Muscle layer of duodenum (tissue), 2 donors: Measurements from ENCODE around the gene USP4.
"Not testable (repeated sequence)": the region's sequence is repeated elsewhere in the genome, so short reads cannot be mapped to it uniquely, and the experiment has no call there.

Source experiments
- H3K27ac ChIP-seq: one replicate; pipeline ENCODE4 v1.7.0; 2013; ENCODE audit warnings: mild to moderate bottlenecking, low read length
- H3K27me3 ChIP-seq: one replicate; pipeline ENCODE4 v1.7.0; 2013; ENCODE audit warnings: low read depth, mild to moderate bottlenecking, control low read depth, low read length
- H3K36me3 ChIP-seq, 2 donors: one replicate each; pipeline ENCODE4 v1.7.0; 2013; ENCODE audit warnings: low read length in 2 of 2, control low read depth in 1 of 2, mild to moderate bottlenecking in 1 of 2; ENCODE audit not compliant: insufficient read depth in 2 of 2, control insufficient read depth in 1 of 2
- H3K4me1 ChIP-seq, 2 donors: one replicate each; pipeline ENCODE4 v1.7.0; 2013; ENCODE audit warnings: low read length in 2 of 2, mild to moderate bottlenecking in 2 of 2, control low read depth in 1 of 2, moderate library complexity in 1 of 2; ENCODE audit not compliant: insufficient read depth in 2 of 2, control insufficient read depth in 1 of 2
- H3K4me3 ChIP-seq, 2 donors: one replicate each; pipeline ENCODE4 v1.7.0; 2013; ENCODE audit warnings: low read length in 2 of 2, low read depth in 1 of 2, mild to moderate bottlenecking in 1 of 2
- H3K9me3 ChIP-seq, 2 donors: one replicate each; pipeline ENCODE4 v1.7.0; 2013; ENCODE audit warnings: low read length in 2 of 2, control low read depth in 1 of 2, mild to moderate bottlenecking in 1 of 2; ENCODE audit not compliant: control insufficient read depth in 1 of 2
- donor health status: healthy.

The USP4 gene

GRCh38 chr3:49240091-49240490 lies 99.8 kb downstream of the USP4 start:
- H3K27me3 ChIP-seq, H3K9me3 ChIP-seq, H3K36me3 ChIP-seq, H3K27ac ChIP-seq, H3K4me3 ChIP-seq: not testable (repeated sequence)
- peaks cover 3 to 17% of the 10 kb centered on the region in 2 donors for H3K4me1 ChIP-seq

- H3K27ac ChIP-seq, result peak overlapping the region; percentile 57
- H3K4me3 ChIP-seq, result no peak overlapping the region
Observed at GRCh38 chr3:49238274-49239127, 101.4 kb downstream of the USP4 start.

GRCh38 chr3:49237344-49237743 lies 102.5 kb downstream of the USP4 start:
- Histone ChIP-seq H3K27ac (no peak overlapping the region), H3K9me3 (peaks cover 4 to 13% of the 10 kb centered on the region in 2 donors), H3K4me3 (no peak overlapping the region), H3K36me3 (no peaks in the 10 kb centered on the region), H3K27me3 (no peaks in the 10 kb centered on the region), H3K4me1 (peaks cover 3 to 17% of the 10 kb centered on the region in 2 donors)

More at GRCh38 chr3:49238274-49239127, 101.4 kb downstream of the USP4 start:
- no peaks in the 10 kb centered on the region for H3K27me3 ChIP-seq
- H3K9me3 ChIP-seq, result peaks cover 0 to 9% of the 10 kb centered on the region in 2 donors
- H3K4me1 ChIP-seq, result peaks cover 3 to 17% of the 10 kb centered on the region in 2 donors
- H3K36me3 ChIP-seq, result no peaks in the 10 kb centered on the region

- Histone ChIP-seq H3K36me3 (no peaks in the 10 kb centered on the region), H3K27me3 (no peaks in the 10 kb centered on the region), H3K4me3 (no peak overlapping the region), H3K4me1 (peaks cover 3 to 17% of the 10 kb centered on the region in 2 donors), H3K27ac (no peak overlapping the region), H3K9me3 (peaks cover 4 to 17% of the 10 kb centered on the region in 2 donors)
Observed at GRCh38 chr3:49236226-49236625, 103.6 kb downstream of the USP4 start.

GRCh38 chr3:49228817-49229216 lies 111.0 kb downstream of the USP4 start:
- not testable (repeated sequence) for H3K27ac ChIP-seq, H3K4me1 ChIP-seq, H3K4me3 ChIP-seq, H3K36me3 ChIP-seq, H3K27me3 ChIP-seq
- H3K9me3 ChIP-seq, result peaks cover 4 to 36% of the 10 kb centered on the region in 2 donors
